GM12872 (cell line): Measurements from ENCODE around the gene GPRC5B.

Experiments used
- CTCF ChIP-seq: IDR thresholded peaks from 3 replicates; pipeline ENCODE4 v1.5.1; 2011; ENCODE audit warnings: low read depth, mild to moderate bottlenecking, low read length, moderate library complexity; ENCODE audit not compliant: insufficient read depth

Gene GPRC5B

GRCh38 chr16:19894586-19894985 lies 9.9 kb upstream of the GPRC5B start:
- TF ChIP-seq CTCF = no peak

GRCh38 chr16:19892902-19893301 lies 8.3 kb upstream of the GPRC5B start:
- no peak for TF ChIP-seq CTCF

DNA sequence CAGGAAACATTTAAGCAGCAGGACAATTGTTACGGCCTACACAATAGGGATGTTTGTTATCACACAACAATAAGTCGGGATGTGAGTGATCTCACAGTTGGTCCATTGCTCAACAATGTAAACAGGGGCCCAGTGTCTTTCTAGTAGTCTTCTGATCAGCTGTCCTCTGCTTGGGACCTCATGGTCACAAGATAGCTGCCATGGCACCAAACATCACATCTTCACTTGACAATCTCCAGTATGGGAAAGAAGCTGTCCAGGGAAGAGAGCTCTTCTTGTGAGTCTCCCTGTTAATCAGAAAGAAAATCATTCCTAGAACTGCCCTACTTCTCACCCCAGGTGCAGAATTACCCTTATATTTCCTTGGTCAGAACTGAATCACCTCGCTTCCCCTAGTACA lies 6.3 kb upstream of the GPRC5B start:
- no peak for TF ChIP-seq CTCF

DNA sequence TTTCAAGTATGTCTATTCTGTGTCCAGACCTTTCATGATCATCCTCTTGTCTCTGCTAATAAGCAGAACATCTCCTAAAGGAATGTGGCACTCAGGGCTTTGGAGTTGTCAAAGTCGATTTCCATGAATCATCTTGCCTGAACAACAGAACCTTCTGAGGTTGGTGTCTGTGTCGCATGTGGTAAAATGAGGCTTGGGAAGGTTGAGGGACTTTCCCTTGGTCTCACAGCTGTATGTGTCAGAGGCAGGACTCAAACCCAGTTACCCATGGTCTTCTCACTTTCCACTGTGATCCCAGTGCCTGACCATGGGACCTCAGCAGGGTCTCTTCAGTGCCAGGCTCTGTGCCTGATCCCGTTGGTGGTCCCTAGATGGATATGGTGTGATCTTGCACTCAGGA lies 4.2 kb upstream of the GPRC5B start:
- no peak for TF ChIP-seq CTCF

- peak; percentile 100 for TF ChIP-seq CTCF
Observed at GRCh38 chr16:19886073-19886941, 1.7 kb upstream of the GPRC5B start.

DNA sequence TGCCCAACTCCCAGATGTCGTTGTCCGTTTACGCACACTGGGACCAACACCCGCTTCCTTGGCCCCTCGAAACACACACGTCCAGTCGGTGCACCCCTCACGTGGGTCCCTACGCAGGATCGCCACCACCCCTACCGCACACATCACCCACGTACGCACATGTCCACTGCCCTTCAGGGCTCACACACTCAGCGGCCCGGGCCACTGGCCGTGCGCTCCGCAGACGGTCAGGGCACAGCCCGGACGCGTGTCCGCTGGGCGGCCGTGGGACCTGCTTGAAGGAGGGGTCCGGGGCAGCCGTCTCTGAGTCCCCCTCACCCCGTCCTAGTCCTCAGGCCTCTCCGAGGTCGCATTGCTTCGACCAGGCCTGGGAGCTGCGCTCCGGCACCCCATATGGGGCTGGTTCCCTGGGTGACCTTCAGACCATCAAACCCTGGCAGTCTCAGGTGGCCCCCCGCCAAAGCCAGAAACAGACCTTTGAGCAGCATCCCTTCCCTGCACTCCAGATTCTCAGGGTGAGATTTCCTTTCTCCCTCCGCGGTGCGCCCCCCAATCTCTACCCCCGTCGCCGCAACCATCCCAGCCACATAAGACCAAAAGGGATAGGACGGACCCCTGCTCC lies 914 bp upstream of the GPRC5B start:
- TF ChIP-seq CTCF = no peak

GRCh38 chr16:19883966-19884485 lies 622 bp downstream of the GPRC5B start:
- TF ChIP-seq CTCF = no peak
